Measurements from ENCODE around the gene EFTUD2. TPM values are rescaled to one million over a fixed set of nuclear protein-coding genes. Genes with fewer than 3 reads are reported as not detected.

EFTUD2 gene
- total RNA-seq, 2 experiments from 2014 or later = 175 to 203 TPM

DNA sequence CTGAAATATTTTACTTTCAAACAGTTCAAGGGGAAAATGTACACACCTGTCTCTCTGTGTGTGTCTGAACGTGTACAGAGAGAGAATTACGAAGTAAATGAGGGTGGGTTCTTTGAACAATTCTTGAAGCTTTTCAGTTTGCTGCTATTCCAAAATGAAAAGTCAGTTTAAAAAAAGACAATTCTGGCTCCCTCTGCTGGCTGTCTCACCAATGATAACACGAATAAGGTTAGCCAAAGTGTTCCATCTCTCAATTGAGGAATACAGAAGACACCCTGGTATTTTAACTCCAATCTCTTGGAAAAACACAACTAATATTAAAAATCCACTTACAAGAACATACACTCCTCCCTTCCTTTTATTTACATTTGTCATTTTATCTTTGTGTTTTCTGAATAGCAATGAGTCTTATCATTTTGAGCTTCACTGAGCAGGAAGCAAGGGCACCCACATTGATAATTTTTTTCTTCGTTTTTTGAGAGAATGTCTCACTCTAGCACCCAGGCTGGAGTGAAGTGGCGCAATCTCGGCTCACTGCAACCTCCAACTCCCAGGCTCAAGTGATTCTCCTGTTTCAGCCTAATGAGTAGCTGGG is 20.5 kb downstream of the EFTUD2 start:
- Mint-ChIP-seq H3K27me3 (no peaks in the 10 kb centered on the region), H3K9me3 (ENCODE audit: low read depth) (no peaks in the 10 kb centered on the region), H3K4me1 (no peaks in the 10 kb centered on the region), H3K27ac (no peak overlapping the region), H3K4me3 (no peak overlapping the region), H3K36me3 (ENCODE audit: low read depth) (peaks cover 48% of the 10 kb centered on the region)
- DNase-seq = peak; percentile 47
- no peak for ATAC-seq
- ChIA-PET CTCF (interaction anchor here (0.6 to 6.6 kb wide), 16 partner anchors 8 to 1083 kb away, joined by 3 to 39 read pairs (median 4); partner anchors contain the start of gene EFTUD2), POLR2A (no interaction called here)
- intact Hi-C loops (cut with DNase I, micrococcal nuclease) = loop anchor here in 1 of 2 experiments (1.0 kb wide), 2 partner anchors 99 to 104 kb away; no protein-coding TSS in a partner anchor

DNA sequence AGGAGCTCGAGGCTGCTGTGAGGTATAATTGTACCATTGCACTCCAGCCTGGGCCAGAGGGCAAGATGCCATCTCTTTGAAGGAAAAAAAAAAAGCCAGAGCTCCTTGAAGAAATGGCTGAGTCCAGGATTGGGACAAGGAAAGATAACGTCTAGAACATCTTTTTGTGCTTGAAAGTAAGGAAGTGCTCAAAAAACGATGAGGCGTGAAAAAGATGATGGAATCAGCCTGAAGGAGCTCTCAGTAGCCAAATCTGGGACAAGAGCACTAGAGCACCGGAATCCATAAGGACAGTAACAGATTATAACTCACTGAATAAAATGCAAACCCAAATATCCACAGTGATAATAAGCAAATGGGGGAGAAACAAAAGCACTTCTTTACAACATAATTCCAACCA is 22.1 kb downstream of the EFTUD2 start:
- Mint-ChIP-seq H3K27me3 (no peaks in the 10 kb centered on the region), H3K4me3 (no peak overlapping the region), H3K27ac (no peak overlapping the region), H3K9me3 (ENCODE audit: low read depth) (no peaks in the 10 kb centered on the region), H3K36me3 (ENCODE audit: low read depth) (peaks cover 41% of the 10 kb centered on the region), H3K4me1 (no peaks in the 10 kb centered on the region)
- DNase-seq (no peak), ATAC-seq (no peak)
- intact Hi-C loops (cut with DNase I, micrococcal nuclease) = no loop called here
- ChIA-PET CTCF (interaction anchor here (2.0 to 6.6 kb wide), 3 partner anchors 11 to 100 kb away, joined by 8 to 39 read pairs (median 36); no protein-coding TSS in a partner anchor), POLR2A (interaction anchor here (0.6 to 0.7 kb wide), 2 partner anchors 10 to 15 kb away, joined by 3 to 4 read pairs; no protein-coding TSS in a partner anchor)

- H3K36me3 Mint-ChIP-seq (ENCODE audit: low read depth) = peaks cover 48% of the 10 kb centered on the region
- POLR2A ChIA-PET = no interaction called here
- no peaks in the 10 kb centered on the region for H3K4me1 Mint-ChIP-seq
- intact Hi-C loops (cut with DNase I, micrococcal nuclease) = no loop called here
- CTCF ChIA-PET = interaction anchor here (0.6 to 6.6 kb wide), 3 partner anchors 10 to 145 kb away, joined by 3 to 39 read pairs (median 4); no protein-coding TSS in a partner anchor
- H3K27ac Mint-ChIP-seq = no peak overlapping the region
- DNase-seq = no peak
- H3K4me3 Mint-ChIP-seq = no peak overlapping the region
- ATAC-seq = no peak
- H3K27me3 Mint-ChIP-seq = no peaks in the 10 kb centered on the region
- H3K9me3 Mint-ChIP-seq (ENCODE audit: low read depth) = no peaks in the 10 kb centered on the region
These were observed 23.5 kb downstream of the EFTUD2 start for GRCh38 chr17:44875761-44876160.

- ChIA-PET POLR2A (no interaction called here), CTCF (interaction anchor here (0.7 kb wide), 1 partner anchor 96 kb away, joined by 3 read pairs; no protein-coding TSS in a partner anchor)
- intact Hi-C loops (cut with DNase I, micrococcal nuclease) = no loop called here
- Mint-ChIP-seq H3K36me3 (ENCODE audit: low read depth) (peaks cover 49% of the 10 kb centered on the region), H3K4me1 (no peaks in the 10 kb centered on the region), H3K27me3 (no peaks in the 10 kb centered on the region), H3K4me3 (no peak overlapping the region), H3K9me3 (ENCODE audit: low read depth) (no peaks in the 10 kb centered on the region), H3K27ac (no peak overlapping the region)
- DNase-seq = no peak
- no peak for ATAC-seq
These were observed 27.0 kb downstream of the EFTUD2 start for GRCh38 chr17:44872131-44872768.

GRCh38 chr17:44871556-44871955 is 27.7 kb downstream of the EFTUD2 start:
- CTCF ChIA-PET = no interaction called here
- Mint-ChIP-seq H3K27me3 (no peaks in the 10 kb centered on the region), H3K4me3 (no peak overlapping the region), H3K36me3 (ENCODE audit: low read depth) (peaks cover 49% of the 10 kb centered on the region), H3K9me3 (ENCODE audit: low read depth) (no peaks in the 10 kb centered on the region), H3K27ac (no peak overlapping the region), H3K4me1 (no peaks in the 10 kb centered on the region)
- POLR2A ChIA-PET = no interaction called here
- ATAC-seq (no peak), DNase-seq (no peak)
- intact Hi-C loops (cut with DNase I, micrococcal nuclease) = no loop called here

- DNase-seq (no peak), ATAC-seq (no peak)
- Mint-ChIP-seq H3K4me3 (no peak overlapping the region), H3K27me3 (no peaks in the 10 kb centered on the region), H3K36me3 (ENCODE audit: low read depth) (peaks cover 56% of the 10 kb centered on the region), H3K4me1 (no peaks in the 10 kb centered on the region), H3K9me3 (ENCODE audit: low read depth) (no peaks in the 10 kb centered on the region), H3K27ac (no peak overlapping the region)
- intact Hi-C loops (cut with DNase I, micrococcal nuclease) = loop anchor here (2.0 to 5.0 kb wide), 2 partner anchors 19 to 336 kb away; no protein-coding TSS in a partner anchor
- POLR2A ChIA-PET = interaction anchor here (0.6 kb wide), 1 partner anchor 10 kb away, joined by 3 read pairs; no protein-coding TSS in a partner anchor
- CTCF ChIA-PET = interaction anchor here (0.6 to 5.8 kb wide), 11 partner anchors 9 to 1000 kb away, joined by 3 to 49 read pairs (median 3); no protein-coding TSS in a partner anchor
These were observed 31.4 kb downstream of the EFTUD2 start for GRCh38 chr17:44867841-44868240.

DNA sequence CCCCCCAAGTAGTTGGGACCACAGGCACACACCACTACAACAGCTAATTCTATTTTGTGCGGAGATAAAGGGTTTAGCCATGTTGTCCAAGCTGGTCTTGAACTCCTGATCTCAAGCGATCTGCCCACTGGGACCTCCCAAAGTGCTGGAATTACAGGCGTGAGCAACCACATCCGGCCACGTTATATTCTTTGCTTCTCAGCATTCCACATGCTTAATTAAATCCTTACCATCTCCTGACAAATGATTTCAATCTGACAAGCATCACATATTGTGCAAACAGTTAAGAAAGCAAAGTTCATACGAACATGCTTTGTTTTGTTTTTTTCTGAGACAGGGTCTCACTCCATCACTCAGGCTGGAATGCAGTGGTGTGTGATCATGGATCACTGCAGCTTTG is 33.3 kb downstream of the EFTUD2 start:
- ChIA-PET CTCF (interaction anchor here (0.7 to 5.8 kb wide), 12 partner anchors 11 to 185 kb away, joined by 3 to 49 read pairs (median 3); no protein-coding TSS in a partner anchor), POLR2A (no interaction called here)
- Mint-ChIP-seq H3K9me3 (ENCODE audit: low read depth) (no peaks in the 10 kb centered on the region), H3K27me3 (no peaks in the 10 kb centered on the region), H3K4me3 (no peak overlapping the region), H3K27ac (no peak overlapping the region), H3K36me3 (ENCODE audit: low read depth) (peaks cover 49% of the 10 kb centered on the region), H3K4me1 (no peaks in the 10 kb centered on the region)
- DNase-seq (no peak), ATAC-seq (no peak)
- intact Hi-C loops (cut with DNase I, micrococcal nuclease) = loop anchor here (1.0 to 5.0 kb wide), 5 partner anchors 21 to 334 kb away; no protein-coding TSS in a partner anchor

DNA sequence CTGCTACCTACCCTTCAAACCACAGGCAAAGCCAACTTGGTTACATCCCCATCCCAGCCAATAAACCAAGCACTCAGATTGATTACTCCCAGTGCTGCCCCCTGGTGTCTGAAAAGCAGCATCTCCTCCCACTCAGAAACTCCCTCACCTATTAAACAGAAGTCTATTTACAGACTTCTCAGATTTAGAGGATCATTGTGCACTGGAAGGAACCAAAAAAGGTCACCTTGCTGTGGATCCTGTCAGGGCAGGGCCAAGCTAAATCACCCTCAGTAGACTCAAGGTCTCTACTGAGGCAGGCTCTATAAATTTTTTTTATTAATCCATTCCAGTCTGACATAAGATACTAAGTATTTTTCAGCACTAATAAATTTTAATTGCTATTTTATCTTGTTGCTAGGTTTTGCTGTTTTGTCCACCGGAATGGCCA is 34.0 kb downstream of the EFTUD2 start:
- Mint-ChIP-seq H3K9me3 (ENCODE audit: low read depth) (no peaks in the 10 kb centered on the region), H3K27me3 (no peaks in the 10 kb centered on the region), H3K36me3 (ENCODE audit: low read depth) (peaks cover 48% of the 10 kb centered on the region), H3K4me1 (no peaks in the 10 kb centered on the region), H3K27ac (no peak overlapping the region), H3K4me3 (no peak overlapping the region)
- peak; percentile 84 for ATAC-seq
- DNase-seq = peak; percentile 79
- CTCF ChIA-PET = interaction anchor here (0.6 to 5.8 kb wide), 18 partner anchors 9 to 655 kb away, joined by 3 to 49 read pairs (median 3); no protein-coding TSS in a partner anchor
- intact Hi-C loops (cut with DNase I, micrococcal nuclease) = loop anchor here (1.0 to 5.0 kb wide), 4 partner anchors 86 to 333 kb away; no protein-coding TSS in a partner anchor
- POLR2A ChIA-PET = no interaction called here

- no peak for ATAC-seq
- DNase-seq = no peak
- no peaks in the 10 kb centered on the region for H3K4me1 Mint-ChIP-seq
- ChIA-PET POLR2A (no interaction called here), CTCF (interaction anchor here (0.6 to 5.8 kb wide), 20 partner anchors 8 to 655 kb away, joined by 3 to 49 read pairs (median 4); no protein-coding TSS in a partner anchor)
- no peaks in the 10 kb centered on the region for H3K27me3 Mint-ChIP-seq
- intact Hi-C loops (cut with DNase I, micrococcal nuclease) = loop anchor here (1.0 to 5.0 kb wide), 4 partner anchors 86 to 333 kb away; no protein-coding TSS in a partner anchor
- H3K4me3 Mint-ChIP-seq = no peak overlapping the region
- no peaks in the 10 kb centered on the region for H3K9me3 Mint-ChIP-seq (ENCODE audit: low read depth)
- peaks cover 46% of the 10 kb centered on the region for H3K36me3 Mint-ChIP-seq (ENCODE audit: low read depth)
- no peak overlapping the region for H3K27ac Mint-ChIP-seq
These were observed 34.4 kb downstream of the EFTUD2 start for GRCh38 chr17:44864831-44865230.

DNA sequence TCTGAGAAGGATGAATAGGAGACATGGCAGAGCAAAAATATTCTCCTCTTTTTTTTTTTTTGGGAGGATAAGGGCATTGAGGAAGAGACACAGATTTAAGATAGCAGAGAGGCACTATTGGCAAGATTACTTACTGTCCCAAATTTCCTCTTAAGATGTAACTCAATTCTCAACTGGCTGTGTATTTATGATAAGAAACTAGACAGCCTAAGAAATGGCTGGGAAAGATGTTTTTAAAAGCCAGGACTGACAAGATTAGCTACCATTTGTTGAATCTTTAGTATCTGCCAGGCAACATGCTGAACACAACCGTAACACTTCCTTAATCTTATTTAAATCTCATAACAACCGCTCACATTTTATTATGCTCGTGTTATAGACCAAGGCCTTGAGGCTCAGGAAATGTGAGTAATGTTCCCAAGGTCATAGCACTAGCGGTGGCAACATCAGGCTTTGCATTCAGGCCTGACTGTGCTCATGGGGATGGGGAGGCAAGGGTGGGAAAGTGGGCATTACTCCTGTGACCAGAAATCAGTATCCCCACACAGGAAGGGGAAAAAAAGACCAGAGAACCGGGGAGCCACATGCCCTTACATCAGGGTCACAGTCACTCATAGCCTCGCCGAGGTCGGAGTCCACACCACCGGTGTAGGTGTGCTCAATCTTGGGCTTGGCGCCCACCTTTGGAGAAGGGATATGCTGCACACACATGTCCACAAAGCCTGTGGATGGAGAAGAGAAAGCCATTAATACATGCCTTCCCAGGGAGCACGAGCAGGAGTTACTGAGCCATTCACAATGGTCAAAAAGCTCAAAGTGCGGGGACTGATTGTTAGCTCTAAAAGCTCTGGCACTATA is 36.0 kb downstream of the EFTUD2 start:
- Mint-ChIP-seq H3K9me3 (ENCODE audit: low read depth) (no peaks in the 10 kb centered on the region), H3K4me1 (no peaks in the 10 kb centered on the region), H3K36me3 (ENCODE audit: low read depth) (peaks cover 41% of the 10 kb centered on the region), H3K27me3 (no peaks in the 10 kb centered on the region), H3K4me3 (no peak overlapping the region), H3K27ac (no peak overlapping the region)
- DNase-seq = no peak
- intact Hi-C loops (cut with DNase I, micrococcal nuclease) = no loop called here
- CTCF ChIA-PET = interaction anchor here (0.5 to 5.8 kb wide), 9 partner anchors 14 to 552 kb away, joined by 3 to 49 read pairs (median 6); no protein-coding TSS in a partner anchor
- no peak for ATAC-seq
- POLR2A ChIA-PET = interaction anchor here (1.1 kb wide), 1 partner anchor 91 kb away, joined by 8 read pairs; no protein-coding TSS in a partner anchor
